HepG2 (cell line): ENCODE measurements around the gene EPHB4. TPM values are rescaled to one million over a fixed set of nuclear protein-coding genes. Genes with fewer than 3 reads are reported as not detected.
A peak's percentile ranks its signal among the peaks of the same experiment; 100 is the strongest.

ENCODE experiments used
- ATAC-seq: fragments of 200-7000 bp; cut with Tn5 transposase; 3 replicates; pipeline ENCODE4 v1.9.1; 2020; ENCODE audit warnings: mild to moderate bottlenecking, moderate library complexity
- BruUV-seq: library from RNA; stranded (reverse); fragments of 400-500 nt; replicated peaks from 2 replicates; lab custom pipeline; 2021; lab: Mats Ljungman, UMichigan
- CTCF ChIA-PET: fragments of 300-600 bp; formaldehyde crosslinking; extraction: SDS; loops from one replicate; lab custom pipeline; 2021; ENCODE audit warnings: low total read pairs, inconsistent platforms, low intra/inter-chr PET ratio; lab: Yijun Ruan, JAX
- POLR2A ChIA-PET: fragments of 350-600 bp; sonication (Branson Sonifier 250); formaldehyde crosslinking; loops from one replicate; lab custom pipeline; 2020; ENCODE audit warnings: antibody characterized with exemption, inconsistent platforms; lab: Yijun Ruan, JAX
- DNase-seq: peaks from one replicate; pipeline ENCODE4 v3.0.0-alpha.2; 2015; ENCODE audit warnings: low spot score
- FAIRE-seq: peaks from 3 replicates; lab custom pipeline; 2011; peaks lifted over from hg19 to GRCh38; lab: Jason Lieb, UNC
- H2AFZ ChIP-seq: one replicate; pipeline ENCODE4 v1.6.1; 2011; ENCODE audit warnings: low read length, inconsistent platforms
- H3K27ac ChIP-seq: fragments of 300-600 bp; 3 replicates; pipeline ENCODE4 v1.8.0; 2011; ENCODE audit warnings: mixed run types, mild to moderate bottlenecking, mixed read lengths, low read length, inconsistent platforms; ENCODE audit not compliant: insufficient read depth; ENCODE audit errors: extremely low read length
- H3K27me3 ChIP-seq, 2 experiments: fragments of 200-600 bp in 1 of 2; 2 replicates in 1 of 2; 3 replicates in 1 of 2; pipeline versions ENCODE4 v1.6.0 to v1.8.0; 2011; ENCODE audit warnings: low read length in 2 of 2, mild to moderate bottlenecking in 2 of 2, moderate library complexity in 2 of 2, inconsistent platforms in 1 of 2; ENCODE audit not compliant: insufficient read depth in 2 of 2, control insufficient read depth in 1 of 2
- H3K36me3 ChIP-seq, 2 experiments: fragments of 200-600 bp in 1 of 2; replicated peaks in 1 of 2; 2 replicates in 1 of 2; 3 replicates in 1 of 2; pipeline versions ENCODE4 v1.5.1 to v1.8.0; 2011; ENCODE audit warnings: low read length in 2 of 2, inconsistent platforms in 1 of 2; ENCODE audit not compliant: insufficient read depth in 2 of 2, control insufficient read depth in 1 of 2
- H3K4me1 ChIP-seq: 2 replicates; pipeline ENCODE4 v1.5.1; 2012; ENCODE audit warnings: low read length, inconsistent platforms; ENCODE audit not compliant: insufficient read depth
- H3K4me2 ChIP-seq: 2 replicates; pipeline ENCODE4 v1.6.0; 2011; ENCODE audit warnings: low read depth, low read length, inconsistent platforms
- H3K4me3 ChIP-seq, 3 experiments: fragments of 200-600 bp in 1 of 3; sonication (generic), shearing (Covaris generic) in 1 of 3; replicated peaks in 1 of 3; 2 replicates each; pipeline ENCODE4 v1.5.1; 2011 to 2016; ENCODE audit warnings: low read length in 3 of 3, inconsistent platforms in 2 of 3, low read depth in 2 of 3, mild to moderate bottlenecking in 2 of 3, control low read depth in 1 of 3, mixed read lengths in 1 of 3; ENCODE audit not compliant: insufficient read depth in 1 of 3
- H3K79me2 ChIP-seq: one replicate; pipeline ENCODE4 v1.6.1; 2011; ENCODE audit warnings: low read length, inconsistent platforms; ENCODE audit not compliant: insufficient read depth
- H3K9ac ChIP-seq: 2 replicates; pipeline ENCODE4 v1.6.0; 2011; ENCODE audit warnings: mild to moderate bottlenecking, low read depth, low read length, inconsistent platforms; ENCODE audit not compliant: insufficient read depth
- H3K9me3 ChIP-seq: 2 replicates; pipeline ENCODE4 v1.5.1; 2012; ENCODE audit warnings: mild to moderate bottlenecking, low read length
- H4K20me1 ChIP-seq: 2 replicates; pipeline ENCODE4 v1.6.0; 2011; ENCODE audit warnings: inconsistent platforms, mild to moderate bottlenecking, low read length, moderate library complexity; ENCODE audit not compliant: insufficient read depth
- FIP1L1 ChIP-seq: fragments of 200-400 bp; formaldehyde crosslinking; IDR thresholded peaks from 2 replicates; pipeline ENCODE4 v1.6.1; 2018; ENCODE audit warnings: low read depth, mild to moderate bottlenecking, low read length, moderate library complexity, borderline replicate concordance; ENCODE audit not compliant: insufficient read depth
- KDM1A ChIP-seq: IDR thresholded peaks from 2 replicates; pipeline ENCODE4 v1.6.1; 2016; ENCODE audit warnings: missing compliant biosample characterization
- LCORL ChIP-seq, 2 experiments: fragments of 450-650 bp in 1 of 2; sonication (generic) in 1 of 2; formaldehyde crosslinking in 1 of 2; IDR thresholded peaks; 2 replicates each; pipeline versions ENCODE4 v1.5.0 to v1.6.1; 2017 to 2020; ENCODE audit warnings: antibody characterized with exemption in 1 of 2, missing genetic modification reagents in 1 of 2
- MTF2 ChIP-seq: sonication (generic); formaldehyde crosslinking; IDR thresholded peaks from 2 replicates; pipeline ENCODE4 v1.5.0; 2020; ENCODE audit warnings: missing genetic modification reagents, borderline replicate concordance
- NCOA2 ChIP-seq: sonication (generic); formaldehyde crosslinking; IDR thresholded peaks from 2 replicates; pipeline ENCODE4 v1.8.0; 2022; ENCODE audit warnings: inconsistent platforms
- NR2F2 ChIP-seq: IDR thresholded peaks from 2 replicates; pipeline ENCODE4 v1.6.1; 2012; ENCODE audit warnings: low read depth, inconsistent platforms, borderline replicate concordance
- PPARG ChIP-seq: conservative IDR thresholded peaks from 2 replicates; pipeline ENCODE4 v1.6.1; 2016; ENCODE audit warnings: missing biosample characterization, missing genetic modification reagents
- ZBTB2 ChIP-seq: sonication (generic); formaldehyde crosslinking; IDR thresholded peaks from 2 replicates; pipeline ENCODE4 v1.8.0; 2022; ENCODE audit warnings: low read depth, missing genetic modification reagents
- ZBTB25 ChIP-seq: IDR thresholded peaks from 2 replicates; pipeline ENCODE4 v1.6.1; 2018; ENCODE audit warnings: missing genetic modification reagents
- ZNF180 ChIP-seq: sonication (generic); formaldehyde crosslinking; IDR thresholded peaks from 2 replicates; pipeline ENCODE4 v1.4.0; 2020; ENCODE audit warnings: low read depth, missing genetic modification reagents, borderline replicate concordance
- ZNF232 ChIP-seq: sonication (generic); formaldehyde crosslinking; IDR thresholded peaks from 2 replicates; pipeline ENCODE4 v1.4.0; 2020; ENCODE audit warnings: missing genetic modification reagents, borderline replicate concordance
- ZNF44 ChIP-seq: sonication (generic); formaldehyde crosslinking; IDR thresholded peaks from 2 replicates; pipeline ENCODE4 v1.5.1; 2020; ENCODE audit warnings: mild to moderate bottlenecking, missing genetic modification reagents
- ZNF549 ChIP-seq: sonication (generic); formaldehyde crosslinking; IDR thresholded peaks from 2 replicates; pipeline ENCODE4 v1.5.0; 2020; ENCODE audit warnings: missing genetic modification reagents
- ZNF646 ChIP-seq: sonication (generic); formaldehyde crosslinking; IDR thresholded peaks from 2 replicates; pipeline ENCODE4 v1.9.0; 2021; ENCODE audit warnings: mild to moderate bottlenecking, missing genetic modification reagents
- ZNF879 ChIP-seq: sonication (generic); formaldehyde crosslinking; IDR thresholded peaks from 2 replicates; pipeline ENCODE4 v1.8.1; 2023; ENCODE audit warnings: missing genetic modification reagents
- WGBS: methylation state at CpG from one replicate; pipeline ENCODE4 v1.1.6; 2017; ENCODE audit warnings: low lambda C conversion rate; 5-methylcytosine and 5-hydroxymethylcytosine counted together
- in situ Hi-C: cut with HindIII; loops from 2 replicates; pipeline ENCODE4 v1.10.0; 2017; ENCODE audit warnings: low pct_unique_long_range_greater_than_20kb; ENCODE audit not compliant: extremely low pct_ligation_motif_present
- intact Hi-C: fragments of 100-400 bp; cut with micrococcal nuclease; formaldehyde crosslinking; loops from one replicate; pipeline ENCODE4 v1.10.0; 2022; ENCODE audit not compliant: unreplicated experiment
- polyA plus RNA-seq, 8 experiments: library from polyadenylated mRNA; depleted of rRNA in 3 of 8; stranded (reverse) in 7 of 8; unstranded in 1 of 8; fragments of >200 nt; fragmentation: Illumina TruSeq in 4 of 8; extraction: Trizol in 4 of 8; gene quantifications; 2 replicates each; pipeline versions ENCODE4 v1.2.1 to v1.2.3, GENCODE V29; 2011 to 2016; ENCODE audit warnings: low read depth in 4 of 8, missing spikeins in 1 of 8, mixed read lengths in 1 of 8; ENCODE audit not compliant: insufficient read depth in 1 of 8
- total RNA-seq, 5 experiments: library from RNA; depleted of rRNA; stranded (reverse); fragments of >200 nt; fragmentation: Illumina TruSeq; extraction: Trizol; gene quantifications; 2 replicates each; pipeline ENCODE4 v1.2.3, GENCODE V29; 2016; ENCODE audit warnings: low read depth in 1 of 5

The EPHB4 gene
- total and polyA plus RNA-seq, 2 of the 13 experiments (the other 11 are each of a cell fraction or from before 2014, with no cell fraction given): 61.4 to 69.6 TPM

GRCh38 chr7:100823140-100823525 is 4.2 kb downstream of the EPHB4 start:
- ATAC-seq: no peak
- BruUV-seq: no TSS peak
- Histone ChIP-seq H3K4me2 (no peak overlapping the region), H3K9ac (no peak overlapping the region), H3K9me3 (no peaks in the 10 kb centered on the region), H3K27ac (peak overlapping the region; percentile 38), H3K36me3 (peaks cover 27 to 45% of the 10 kb centered on the region in 2 experiments), H2AFZ (no peak overlapping the region), H3K4me3 (no peak overlapping the region), H3K27me3 (no peaks in the 10 kb centered on the region; a peak in 2 of 5 replicates), H3K4me1 (peaks cover 29% of the 10 kb centered on the region), H4K20me1 (peaks cover 13% of the 10 kb centered on the region; the same call in 1 of the 2 replicates), H3K79me2 (peaks cover 32% of the 10 kb centered on the region)
- intact Hi-C loops: no loop called here
- in situ Hi-C loops: no loop called here
- FAIRE-seq: no peak
- 88% methylated on average over 7 of the region's 7 CpGs for WGBS
- ChIA-PET POLR2A (interaction anchor here (1.1 kb wide), 1 partner anchor 22 kb away, joined by 4 read pairs; no protein-coding TSS in a partner anchor), CTCF (no interaction called here)
- TF ChIP-seq NCOA2 (CRISPR knock-in tag) (no peak), ZNF44 (CRISPR knock-in tag) (no peak), KDM1A (no peak), ZNF232 (no peak), MTF2 (CRISPR knock-in tag) (no peak), LCORL (IDR thresholded peaks at IDR 0.05) (no peak), LCORL (CRISPR knock-in tag; IDR thresholded peaks at IDR 0.05) (no peak), ZNF549 (CRISPR knock-in tag) (no peak), NR2F2 (no peak), ZBTB25 (CRISPR knock-in tag) (no peak), ZNF180 (CRISPR knock-in tag) (no peak), FIP1L1 (no peak), ZNF879 (no peak), ZNF646 (no peak), ZBTB2 (CRISPR knock-in tag) (no peak), PPARG (CRISPR knock-in tag) (no peak)
- DNase-seq: no peak
